Measurements from ENCODE around the gene DAGLA. TPM values are rescaled to one million over a fixed set of nuclear protein-coding genes. Genes with fewer than 3 reads are reported as not detected.

The DAGLA gene
- total RNA-seq, 3 donors from 2014 or later = 2.4 to 4.5 (median 3.3) TPM

GRCh38 chr11:61717286-61718033 lies 37.3 kb downstream of the DAGLA start:
- Histone ChIP-seq H3K27ac (peak overlapping the region; percentile 25 to 74), H3K4me3 (peak overlapping the region in 1 of 3 donors; percentile 61)
- no peak for TF ChIP-seq POLR2AphosphoS5 (IDR thresholded peaks at IDR 0.05)
- TF ChIP-seq, protein P1, sequence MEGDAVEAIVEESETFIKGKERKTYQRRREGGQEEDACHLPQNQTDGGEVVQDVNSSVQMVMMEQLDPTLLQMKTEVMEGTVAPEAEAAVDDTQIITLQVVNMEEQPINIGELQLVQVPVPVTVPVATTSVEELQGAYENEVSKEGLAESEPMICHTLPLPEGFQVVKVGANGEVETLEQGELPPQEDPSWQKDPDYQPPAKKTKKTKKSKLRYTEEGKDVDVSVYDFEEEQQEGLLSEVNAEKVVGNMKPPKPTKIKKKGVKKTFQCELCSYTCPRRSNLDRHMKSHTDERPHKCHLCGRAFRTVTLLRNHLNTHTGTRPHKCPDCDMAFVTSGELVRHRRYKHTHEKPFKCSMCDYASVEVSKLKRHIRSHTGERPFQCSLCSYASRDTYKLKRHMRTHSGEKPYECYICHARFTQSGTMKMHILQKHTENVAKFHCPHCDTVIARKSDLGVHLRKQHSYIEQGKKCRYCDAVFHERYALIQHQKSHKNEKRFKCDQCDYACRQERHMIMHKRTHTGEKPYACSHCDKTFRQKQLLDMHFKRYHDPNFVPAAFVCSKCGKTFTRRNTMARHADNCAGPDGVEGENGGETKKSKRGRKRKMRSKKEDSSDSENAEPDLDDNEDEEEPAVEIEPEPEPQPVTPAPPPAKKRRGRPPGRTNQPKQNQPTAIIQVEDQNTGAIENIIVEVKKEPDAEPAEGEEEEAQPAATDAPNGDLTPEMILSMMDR (IDR thresholded peaks at IDR 0.05) = no peak
- TF ChIP-seq POLR2A (IDR thresholded peaks at IDR 0.05) = no peak

DNA sequence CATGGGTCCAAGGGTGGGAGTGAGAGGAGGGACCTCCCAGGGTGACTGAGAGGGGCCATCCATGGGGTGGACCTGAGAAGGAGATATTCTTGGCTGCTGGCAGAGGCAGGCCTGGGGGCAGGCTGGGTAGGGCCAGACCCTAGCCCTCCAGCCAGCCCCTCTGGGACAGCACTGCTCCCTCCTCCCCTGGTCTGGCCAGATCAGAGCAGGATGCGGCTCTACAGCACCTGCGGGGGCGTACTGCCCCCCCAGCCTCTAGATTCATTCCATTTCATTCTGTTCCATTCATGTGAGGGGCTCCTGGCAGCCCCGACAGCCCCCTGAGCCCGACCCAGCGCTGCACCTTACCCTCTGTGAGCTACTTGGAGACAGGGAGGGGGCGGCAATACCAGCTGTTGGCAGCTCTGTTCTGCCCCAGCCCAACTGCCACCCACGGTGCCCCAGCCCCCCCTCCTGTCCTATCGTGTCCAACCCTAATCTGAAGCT lies 37.9 kb downstream of the DAGLA start:
- H3K4me1 ChIP-seq = peaks cover 0 to 4% of the 10 kb centered on the region in 2 donors
- H3K27ac ChIP-seq = peak overlapping the region; percentile 25 to 74
- H3K9me3 ChIP-seq = no peaks in the 10 kb centered on the region
- H3K27me3 ChIP-seq = no peaks in the 10 kb centered on the region
- intact Hi-C loops (cut with DNase I; ENCODE audit: low total_unique reads) = no loop called here
- peak overlapping the region; percentile 32 to 61 (median 42) for H3K4me3 ChIP-seq
- TF ChIP-seq POLR2A (IDR thresholded peaks at IDR 0.05) (no peak), POLR2AphosphoS5 (IDR thresholded peaks at IDR 0.05) (no peak)
- TF ChIP-seq, protein P1 (IDR thresholded peaks at IDR 0.05) = no peak
- DNase-seq (ENCODE audit: low spot score in 2 of 2) = no peak
- no peaks in the 10 kb centered on the region for H3K36me3 ChIP-seq

More at GRCh38 chr11:61717286-61718033, 37.3 kb downstream of the DAGLA start:
- Histone ChIP-seq H3K4me1 (peaks cover 0 to 4% of the 10 kb centered on the region in 2 donors), H3K27me3 (no peaks in the 10 kb centered on the region), H3K9me3 (no peaks in the 10 kb centered on the region), H3K36me3 (no peaks in the 10 kb centered on the region)
- no peak for DNase-seq (ENCODE audit: low spot score in 2 of 2)
- intact Hi-C loops (cut with DNase I; ENCODE audit: low total_unique reads) = no loop called here

DNA sequence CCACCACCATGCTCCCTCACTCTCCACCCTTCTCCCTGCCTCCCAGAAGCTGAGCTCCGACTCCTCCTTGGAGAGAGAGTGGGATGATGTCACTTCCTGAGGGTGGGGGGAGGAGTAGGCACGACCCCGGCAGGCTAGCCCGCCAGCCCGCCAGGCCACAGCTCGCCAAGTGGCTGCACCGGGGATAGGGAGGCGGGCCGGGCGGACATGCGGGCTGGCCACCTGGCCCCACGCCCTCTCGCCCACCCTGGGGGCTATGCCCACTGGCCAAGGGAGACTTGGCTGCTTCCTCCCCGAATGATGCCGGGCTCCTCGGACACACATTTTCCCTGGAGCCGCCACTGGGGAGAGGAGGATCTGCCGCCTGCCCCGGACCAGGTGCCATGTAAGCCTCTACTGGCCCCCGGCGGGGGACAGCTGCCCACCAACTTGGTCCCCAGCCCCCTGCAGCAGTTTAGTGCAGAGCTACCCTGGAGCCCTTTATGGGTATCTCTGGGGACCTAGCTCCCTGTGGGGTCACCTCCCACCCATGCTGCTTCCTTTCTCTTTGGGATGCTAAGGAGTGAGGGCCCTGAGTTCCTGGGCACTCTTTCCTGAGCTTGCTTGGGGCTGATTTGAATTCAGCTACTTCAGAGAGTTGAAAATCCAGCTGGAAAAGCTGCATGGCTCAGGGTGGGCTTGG lies 38.6 kb downstream of the DAGLA start:
- intact Hi-C loops (cut with DNase I; ENCODE audit: low total_unique reads) = no loop called here
- Histone ChIP-seq H3K27ac (peak overlapping the region; percentile 25 to 74), H3K4me1 (peaks cover 0 to 4% of the 10 kb centered on the region in 2 donors), H3K4me3 (peak overlapping the region; percentile 32 to 61 (median 42)), H3K27me3 (no peaks in the 10 kb centered on the region), H3K9me3 (no peaks in the 10 kb centered on the region), H3K36me3 (no peaks in the 10 kb centered on the region)
- DNase-seq (ENCODE audit: low spot score in 2 of 2) = no peak
- TF ChIP-seq POLR2AphosphoS5 (IDR thresholded peaks at IDR 0.05) (no peak), POLR2A (IDR thresholded peaks at IDR 0.05) (no peak)
- TF ChIP-seq, protein P1 (IDR thresholded peaks at IDR 0.05) = no peak

DNA sequence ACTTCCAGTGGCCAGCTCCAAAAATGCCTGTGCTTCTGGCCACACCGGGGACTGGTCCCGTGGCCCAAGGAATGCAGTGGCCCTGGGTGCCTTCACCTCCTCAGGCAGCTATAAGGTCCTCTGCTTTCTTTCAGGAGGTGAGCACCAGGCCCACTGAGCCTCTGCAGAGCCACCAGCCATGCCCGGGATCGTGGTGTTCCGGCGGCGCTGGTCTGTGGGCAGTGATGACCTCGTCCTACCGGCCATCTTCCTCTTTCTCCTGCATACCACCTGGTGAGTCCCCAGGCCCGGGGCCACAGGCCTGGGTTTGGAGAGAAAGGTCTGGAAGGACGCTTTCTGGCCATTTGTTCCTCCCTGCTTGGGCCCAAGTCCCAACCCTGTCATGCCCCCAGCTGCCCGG lies 39.8 kb downstream of the DAGLA start:
- Histone ChIP-seq H3K27ac (no peak overlapping the region), H3K9me3 (no peaks in the 10 kb centered on the region), H3K4me1 (peaks cover 0 to 4% of the 10 kb centered on the region in 2 donors), H3K4me3 (no peak overlapping the region), H3K36me3 (no peaks in the 10 kb centered on the region), H3K27me3 (no peaks in the 10 kb centered on the region)
- TF ChIP-seq POLR2A (IDR thresholded peaks at IDR 0.05) (no peak), POLR2AphosphoS5 (IDR thresholded peaks at IDR 0.05) (no peak)
- TF ChIP-seq, protein P1 (IDR thresholded peaks at IDR 0.05) = no peak
- no peak for DNase-seq (ENCODE audit: low spot score in 2 of 2)
- intact Hi-C loops (cut with DNase I; ENCODE audit: low total_unique reads) = no loop called here

GRCh38 chr11:61720597-61720996 lies 40.4 kb downstream of the DAGLA start:
- H3K4me3 ChIP-seq = no peak overlapping the region
- DNase-seq (ENCODE audit: low spot score in 2 of 2) = no peak
- H3K27me3 ChIP-seq = no peaks in the 10 kb centered on the region
- H3K9me3 ChIP-seq = no peaks in the 10 kb centered on the region
- TF ChIP-seq POLR2AphosphoS5 (IDR thresholded peaks at IDR 0.05) (no peak), POLR2A (IDR thresholded peaks at IDR 0.05) (no peak)
- TF ChIP-seq, protein P1 (IDR thresholded peaks at IDR 0.05) = no peak
- H3K4me1 ChIP-seq = peaks cover 0 to 4% of the 10 kb centered on the region in 2 donors
- H3K27ac ChIP-seq = no peak overlapping the region
- H3K36me3 ChIP-seq = no peaks in the 10 kb centered on the region
- intact Hi-C loops (cut with DNase I; ENCODE audit: low total_unique reads) = no loop called here
